CD4-positive, alpha-beta T cell treated with Interleukin-17A for 1 hour (primary cell): ENCODE data around the gene TSEN54.

Experiments
- DNase-seq: peaks from one replicate; pipeline ENCODE4 v3.0.0-alpha.2; 2020

TSEN54 gene

GRCh38 chr17:75549246-75550138, 33.2 kb downstream of the TSEN54 start:
- no peak for DNase-seq

DNA sequence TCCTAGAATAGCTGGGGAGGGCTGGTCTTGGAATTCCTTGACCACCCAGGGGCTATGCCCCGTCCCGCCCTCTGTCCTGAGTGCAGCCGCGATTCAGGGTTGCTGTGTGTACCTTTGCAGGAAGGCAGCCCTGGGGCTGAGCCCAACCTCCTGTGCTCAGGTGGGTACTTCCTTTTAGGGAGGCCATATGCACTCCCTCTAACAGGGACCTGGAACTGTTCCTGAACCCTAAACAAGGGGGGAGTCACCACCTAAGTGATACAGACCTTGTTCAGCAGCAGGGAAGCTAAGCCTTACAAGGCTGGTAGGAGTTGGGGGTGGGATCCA, 33.8 kb downstream of the TSEN54 start:
- DNase-seq = no peak

DNA sequence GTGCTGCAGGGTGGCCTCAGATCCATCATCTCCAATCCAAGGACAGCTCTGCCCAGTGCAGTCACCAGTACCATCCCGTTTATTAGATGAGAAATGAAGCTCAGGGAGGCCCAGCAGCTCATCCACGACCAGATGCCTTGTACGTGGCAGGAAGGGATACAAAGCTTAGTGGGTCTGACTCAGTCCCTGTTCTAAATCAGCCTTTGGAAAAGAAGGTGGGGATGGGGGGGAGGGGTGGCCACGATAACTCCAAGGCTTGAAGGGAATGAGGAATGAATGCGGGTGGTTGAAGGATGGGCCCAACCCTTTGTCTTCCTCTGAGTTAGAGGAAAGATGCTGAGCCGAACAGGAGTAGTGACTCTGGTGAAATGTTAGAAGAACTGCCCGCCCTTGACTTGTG, 34.9 kb downstream of the TSEN54 start:
- no peak for DNase-seq

GRCh38 chr17:75552425-75553294, 36.3 kb downstream of the TSEN54 start:
- DNase-seq = no peak

- no peak for DNase-seq
Observed at GRCh38 chr17:75553295-75554110, 37.2 kb downstream of the TSEN54 start.

DNA sequence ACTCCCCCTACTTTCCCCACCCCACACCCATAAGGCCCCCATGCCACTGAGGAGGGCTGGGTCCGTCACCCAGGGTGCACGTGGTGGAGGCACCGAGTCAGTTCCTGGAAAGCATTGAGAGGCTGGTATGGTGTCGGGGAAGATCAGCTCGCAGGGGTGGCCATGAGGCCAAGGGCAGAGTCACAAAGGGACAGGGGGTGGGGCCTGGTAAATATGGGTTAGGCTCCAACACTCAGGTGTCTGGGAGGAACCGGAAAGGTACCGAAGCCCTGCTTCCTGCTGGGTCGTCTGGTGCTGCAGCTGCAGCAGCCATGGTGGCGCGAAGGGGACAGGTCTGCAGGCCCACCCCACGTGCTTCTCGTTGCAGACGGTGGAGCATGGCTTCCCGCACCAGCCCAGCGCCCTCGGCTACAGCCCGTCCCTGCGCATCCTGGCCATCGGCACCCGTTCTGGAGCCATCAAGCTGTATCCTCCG, 39.4 kb downstream of the TSEN54 start:
- DNase-seq = no peak

DNA sequence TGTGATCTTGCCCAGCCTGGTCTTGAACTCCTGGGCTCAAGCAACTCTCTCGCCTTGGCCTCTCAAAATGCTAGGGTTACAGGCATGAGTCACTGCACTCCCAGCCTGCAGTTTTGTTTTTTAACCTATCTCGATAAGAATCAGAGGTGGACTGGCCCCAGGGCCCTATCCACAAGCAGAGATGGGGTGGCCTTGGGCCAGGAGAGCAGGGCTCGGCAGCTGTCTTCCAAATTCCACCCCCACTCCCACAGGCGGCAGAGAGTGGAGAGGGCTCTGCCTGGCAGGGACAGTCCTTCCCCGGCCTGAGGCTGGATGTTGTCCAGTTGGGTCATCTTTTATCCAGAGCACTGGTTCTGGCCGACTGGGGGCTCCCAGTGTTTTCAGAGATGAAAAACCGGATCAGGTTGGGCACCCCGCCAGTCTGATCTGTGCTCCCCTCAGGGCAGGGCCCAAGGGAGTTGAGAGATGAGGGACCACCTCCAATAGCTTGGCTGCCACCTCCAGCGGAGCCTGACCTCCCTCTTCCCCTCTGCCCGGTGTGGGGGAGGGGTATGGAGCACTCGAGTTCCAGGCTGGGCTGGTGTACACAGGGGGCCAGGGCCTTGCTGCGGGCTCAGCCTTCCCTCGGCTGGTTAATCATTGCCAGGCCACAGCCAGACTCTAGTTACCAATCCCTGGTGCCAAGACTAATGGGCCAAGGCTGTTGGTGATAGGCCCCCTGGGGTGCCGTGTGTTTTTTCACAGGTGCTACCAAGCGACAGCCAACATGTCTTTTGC, 40.9 kb downstream of the TSEN54 start:
- DNase-seq = no peak

GRCh38 chr17:75557852-75558665, 41.7 kb downstream of the TSEN54 start:
- DNase-seq = no peak

DNA sequence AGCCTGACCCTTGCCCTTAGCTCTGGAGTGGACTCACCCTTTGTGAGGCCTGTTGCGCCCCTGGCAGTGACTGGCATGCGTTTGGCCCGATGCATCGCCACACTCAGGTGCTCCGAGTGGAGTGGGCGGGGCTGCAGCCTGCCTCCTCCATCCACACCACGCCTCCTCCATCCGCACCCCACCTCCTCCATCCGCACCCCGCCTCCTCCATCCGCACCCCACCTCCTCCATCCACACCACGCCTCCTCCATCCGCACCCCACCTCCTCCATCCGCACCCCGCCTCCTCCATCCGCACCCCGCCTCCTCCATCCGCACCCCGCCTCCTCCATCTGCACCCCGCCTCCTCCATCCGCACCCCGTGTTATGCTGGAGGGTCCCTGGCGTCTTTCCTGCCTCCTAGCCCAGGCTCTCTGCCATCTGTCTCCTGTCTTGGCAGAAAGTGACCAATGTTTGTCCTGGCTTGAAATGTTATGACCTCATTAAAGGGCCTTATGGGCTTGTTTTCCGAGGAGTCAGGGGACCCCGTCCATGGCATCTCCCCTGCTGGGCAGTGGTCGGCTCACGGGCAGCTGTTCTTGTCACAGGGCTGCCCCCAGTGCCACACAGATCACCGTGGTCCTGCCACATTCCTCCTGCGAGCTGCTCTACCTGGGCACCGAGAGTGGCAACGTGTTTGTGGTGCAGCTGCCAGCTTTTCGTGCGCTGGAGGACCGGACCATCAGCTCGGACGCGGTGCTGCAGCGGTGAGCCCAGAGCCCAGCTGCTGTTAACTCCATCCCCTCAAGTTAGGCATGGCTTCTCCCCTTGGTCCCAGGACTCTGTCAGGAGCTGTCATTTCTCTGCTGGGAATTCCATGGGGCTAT, 42.6 kb downstream of the TSEN54 start:
- no peak for DNase-seq

- no peak for DNase-seq
Observed at GRCh38 chr17:75559958-75560533, 43.7 kb downstream of the TSEN54 start.

- no peak for DNase-seq
Observed at GRCh38 chr17:75561927-75562603, 45.7 kb downstream of the TSEN54 start.

GRCh38 chr17:75563063-75563758, 46.9 kb downstream of the TSEN54 start:
- no peak for DNase-seq

DNA sequence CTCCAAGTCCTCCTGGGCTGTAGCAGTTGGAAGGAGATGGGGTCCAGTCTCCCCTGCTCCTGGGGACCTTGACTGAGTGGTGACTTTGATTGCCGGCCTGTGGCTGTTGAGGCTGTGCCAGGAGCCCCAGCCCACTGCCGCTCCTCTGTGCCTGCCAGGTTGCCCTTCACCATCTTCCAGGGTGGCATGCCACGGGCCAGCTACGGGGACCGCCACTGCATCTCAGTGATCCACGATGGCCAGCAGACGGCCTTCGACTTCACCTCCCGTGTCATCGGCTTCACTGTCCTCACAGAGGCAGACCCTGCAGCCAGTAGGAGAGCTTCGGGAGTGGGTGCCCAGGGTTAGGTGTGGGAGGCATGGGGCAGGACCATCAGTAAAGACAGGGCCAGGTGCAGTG, 47.9 kb downstream of the TSEN54 start:
- DNase-seq = no peak

DNA sequence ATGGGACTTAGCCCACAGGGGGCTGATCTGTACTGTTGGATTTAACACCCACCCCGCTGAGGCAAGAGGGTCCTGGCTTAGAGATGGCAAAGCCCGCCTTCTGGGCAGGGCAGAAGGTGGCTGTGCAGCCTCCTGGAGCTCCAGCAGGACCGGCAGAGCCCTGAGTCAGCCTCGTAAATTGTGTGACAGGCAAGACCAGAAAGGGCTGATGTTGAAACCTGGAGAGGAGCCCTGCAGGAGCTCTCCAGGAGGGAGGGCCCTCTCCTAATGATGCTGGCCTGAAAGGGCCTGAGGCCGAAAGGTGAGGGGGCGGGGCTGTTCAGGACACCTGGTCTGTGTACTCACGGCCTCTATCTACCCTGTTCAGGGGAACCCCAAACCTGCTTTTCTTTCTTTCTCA, 48.7 kb downstream of the TSEN54 start:
- no peak for DNase-seq

- no peak for DNase-seq
Observed at GRCh38 chr17:75565618-75566017, 49.3 kb downstream of the TSEN54 start.

- DNase-seq = no peak
Observed at GRCh38 chr17:75566416-75566815, 50.1 kb downstream of the TSEN54 start.

DNA sequence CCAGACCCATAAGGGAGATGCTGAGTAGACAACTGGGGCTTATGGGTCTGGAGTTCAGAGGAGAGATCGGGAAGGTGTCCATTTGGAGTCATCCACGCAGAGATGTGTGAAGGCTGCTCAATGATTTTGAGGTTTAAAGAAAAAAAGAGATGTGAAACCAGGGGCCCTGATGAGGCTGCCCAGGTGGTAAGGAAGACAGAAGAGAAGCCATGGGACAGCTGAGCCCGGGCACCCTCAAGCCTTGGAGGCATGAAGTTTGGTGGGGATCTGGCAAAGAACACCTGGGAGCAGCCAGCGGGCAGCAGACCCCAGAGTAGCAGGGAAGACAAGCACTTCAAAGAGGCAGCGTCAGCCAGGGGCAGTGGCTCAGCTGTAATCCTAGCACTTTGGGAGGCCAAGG, 50.5 kb downstream of the TSEN54 start:
- DNase-seq = no peak

- DNase-seq = no peak
Observed at GRCh38 chr17:75568412-75569255, 52.3 kb downstream of the TSEN54 start.
